Left kidney (tissue), 2 donors: ENCODE results near the gene SPAG9. TPM values are rescaled to one million over a fixed set of nuclear protein-coding genes. Genes with fewer than 3 reads are reported as not detected.

Experiments
- DNase-seq: peaks from one replicate; pipeline ENCODE4 v3.0.0-alpha.2; 2013
- polyA plus RNA-seq: library from polyadenylated mRNA; unstranded; fragments of 120-200 nt; gene quantifications from one replicate; pipeline ENCODE4 v1.2.1, GENCODE V29; 2013; ENCODE audit not compliant: insufficient read length

The SPAG9 gene
- polyA plus RNA-seq, 1 donor = 139 TPM

GRCh38 chr17:50918071-50918932, 202.4 kb downstream of the SPAG9 start:
- DNase-seq = no peak

DNA sequence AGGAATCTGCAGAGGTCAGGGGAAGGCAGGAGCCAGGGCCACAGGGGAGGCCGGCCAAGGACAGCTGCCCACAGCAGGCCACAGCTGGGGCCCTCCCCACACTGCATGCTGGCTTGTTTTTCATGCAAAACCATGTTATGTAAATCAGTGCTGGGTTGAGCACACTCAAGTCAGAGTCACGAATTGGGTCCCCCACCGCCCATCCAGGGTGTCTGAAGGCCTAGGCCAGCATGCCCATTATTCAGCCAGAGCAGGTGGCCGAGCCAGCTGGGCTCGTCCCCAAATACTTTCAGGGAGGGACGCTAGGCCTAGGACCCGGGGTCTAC, 203.3 kb downstream of the SPAG9 start:
- DNase-seq = no peak

- no peak for DNase-seq
These were observed 203.8 kb downstream of the SPAG9 start for GRCh38 chr17:50916708-50917417.

DNA sequence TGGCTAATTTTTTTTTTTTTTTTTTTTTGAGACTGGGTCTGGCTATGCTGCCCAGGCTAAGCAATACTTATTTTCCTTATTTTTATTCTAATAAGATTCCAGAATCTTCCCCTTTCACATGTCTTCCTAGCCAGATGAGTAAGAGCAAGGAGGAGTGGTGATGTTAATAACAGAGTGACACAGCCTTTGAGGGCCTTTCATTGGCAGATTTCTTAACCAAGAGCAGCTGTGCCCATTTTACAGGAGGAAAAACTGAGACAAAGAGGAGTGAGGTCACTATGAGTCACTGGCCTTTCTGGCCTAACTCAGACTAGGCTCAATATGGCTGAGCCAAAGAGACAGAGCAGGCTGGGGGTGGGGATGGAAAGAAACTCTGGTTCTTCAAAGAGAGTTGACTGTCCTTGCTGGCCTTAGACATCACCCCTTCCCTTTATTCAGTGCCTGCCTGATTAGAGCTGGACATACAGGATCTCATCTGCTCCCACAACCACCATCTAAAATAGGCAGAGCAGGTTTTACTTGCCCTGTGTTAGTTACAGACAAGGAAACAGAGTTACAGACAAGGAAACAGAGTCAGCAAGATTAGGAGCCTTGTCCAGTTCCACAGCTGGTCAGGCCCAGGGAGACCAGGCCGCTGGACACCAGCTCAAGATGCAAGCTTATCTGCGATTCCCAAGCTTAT, 204.5 kb downstream of the SPAG9 start:
- no peak for DNase-seq

DNA sequence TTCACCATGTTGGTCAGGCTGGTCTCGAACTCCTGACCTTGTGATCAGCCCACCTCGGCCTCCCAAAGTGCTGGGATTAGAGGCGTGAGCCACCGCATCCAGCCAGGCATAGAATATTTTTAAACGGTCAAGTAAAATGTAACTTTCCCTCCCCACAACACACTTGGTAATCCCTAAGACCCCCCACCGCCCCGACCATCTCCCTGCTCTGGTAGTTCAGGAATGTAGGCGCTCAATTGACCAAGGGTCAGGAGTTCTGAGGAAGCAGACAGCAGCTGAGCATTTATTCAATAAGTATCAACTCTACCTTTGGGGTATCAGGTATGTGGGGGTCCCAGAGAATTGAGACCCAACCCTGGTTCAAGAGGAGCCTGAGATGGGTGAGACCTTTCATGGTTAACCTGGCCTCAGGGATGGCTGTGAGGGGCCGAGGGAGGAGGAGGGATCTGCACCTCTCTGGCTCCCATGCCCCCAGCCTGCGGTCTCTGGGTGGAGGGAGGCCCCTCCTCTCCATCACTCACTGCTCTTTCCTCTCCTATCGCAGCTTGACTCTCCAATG, 206.1 kb downstream of the SPAG9 start:
- no peak for DNase-seq

- no peak for DNase-seq
These were observed 207.5 kb downstream of the SPAG9 start for GRCh38 chr17:50913120-50913519.

Other genes with a start within 250 kb of the SPAG9 start
- gene NME1, start 32.7 kb upstream of the SPAG9 start, polyA plus RNA-seq = 67.4 TPM
- gene NME2, start 45.5 kb upstream of the SPAG9 start, polyA plus RNA-seq = 242 TPM
- 64.1 TPM for gene MBTD1, start 139.2 kb upstream of the SPAG9 start, polyA plus RNA-seq
- 59.0 TPM for gene UTP18, start 139.7 kb upstream of the SPAG9 start, polyA plus RNA-seq